HepG2 (cell line): Measurements from ENCODE around the gene CPNE4. TPM values are rescaled to one million over a fixed set of nuclear protein-coding genes. Genes with fewer than 3 reads are reported as not detected.

Experiments
- ATF3 ChIP-seq: sonication (generic); formaldehyde crosslinking; IDR thresholded peaks from 2 replicates; pipeline ENCODE4 v1.4.0; 2020; ENCODE audit warnings: missing genetic modification reagents
- ATM ChIP-seq: fragments of 450-650 bp; IDR thresholded peaks from 2 replicates; pipeline ENCODE4 v1.7.1; 2017; ENCODE audit warnings: mild to moderate bottlenecking, borderline replicate concordance
- BORCS8-MEF2B ChIP-seq: sonication (generic); formaldehyde crosslinking; IDR thresholded peaks from 2 replicates; pipeline ENCODE4 v1.8.0; 2022; ENCODE audit warnings: mild to moderate bottlenecking, missing genetic modification reagents
- CBX5 ChIP-seq: sonication (generic); formaldehyde crosslinking; IDR thresholded peaks from 2 replicates; pipeline ENCODE4 v1.4.0; 2020; ENCODE audit warnings: missing genetic modification reagents, borderline replicate concordance
- CREM ChIP-seq, 2 experiments: sonication (generic) in 1 of 2; formaldehyde crosslinking in 1 of 2; IDR thresholded peaks; 2 replicates each; pipeline versions ENCODE4 v1.4.0 to v1.6.1; 2016 to 2020; ENCODE audit warnings: antibody characterized with exemption in 1 of 2, mild to moderate bottlenecking in 1 of 2, missing genetic modification reagents in 1 of 2
- DMAP1 ChIP-seq: IDR thresholded peaks from 2 replicates; pipeline ENCODE4 v1.6.1; 2016
- ELF4 ChIP-seq: sonication (generic); formaldehyde crosslinking; IDR thresholded peaks from 2 replicates; pipeline ENCODE4 v1.5.0; 2020; ENCODE audit warnings: missing genetic modification reagents, mild to moderate bottlenecking, moderate library complexity, borderline replicate concordance
- FOXM1 ChIP-seq: sonication (generic); formaldehyde crosslinking; IDR thresholded peaks from 2 replicates; pipeline ENCODE4 v1.5.0; 2020; ENCODE audit warnings: missing genetic modification reagents
- GLMP ChIP-seq: sonication (generic); formaldehyde crosslinking; IDR thresholded peaks from 2 replicates; pipeline ENCODE4 v1.9.0; 2021; ENCODE audit warnings: missing genetic modification reagents, mild to moderate bottlenecking, borderline replicate concordance
- HNRNPH1 ChIP-seq: fragments of 200-400 bp; formaldehyde crosslinking; optimal IDR thresholded peaks from 2 replicates; pipeline ENCODE3; 2017; ENCODE audit warnings: mild to moderate bottlenecking, low read depth, low read length
- HOXA5 ChIP-seq: sonication (generic); formaldehyde crosslinking; IDR thresholded peaks from 2 replicates; pipeline ENCODE4 v1.4.0; 2020; ENCODE audit warnings: missing genetic modification reagents
- NFKB2 ChIP-seq: sonication (generic); formaldehyde crosslinking; IDR thresholded peaks from 2 replicates; pipeline ENCODE4 v1.4.0; 2020; ENCODE audit warnings: missing genetic modification reagents, borderline replicate concordance
- RFX1 ChIP-seq: fragments of 450-650 bp; IDR thresholded peaks from 2 replicates; pipeline ENCODE4 v1.6.1; 2017
- TOE1 ChIP-seq: sonication (generic); formaldehyde crosslinking; IDR thresholded peaks from 2 replicates; pipeline ENCODE4 v1.4.0; 2020; ENCODE audit warnings: mild to moderate bottlenecking, missing genetic modification reagents
- YY1 ChIP-seq: IDR thresholded peaks from 2 replicates; pipeline ENCODE4 v1.6.1; 2011; ENCODE audit warnings: low read length, low read depth, moderate library complexity, mild to moderate bottlenecking; ENCODE audit not compliant: insufficient read depth, insufficient replicate concordance
- ZNF30 ChIP-seq: sonication (generic); formaldehyde crosslinking; IDR thresholded peaks from 2 replicates; pipeline ENCODE4 v1.5.0; 2020; ENCODE audit warnings: mild to moderate bottlenecking, missing genetic modification reagents
- ZNF556 ChIP-seq: sonication (generic); formaldehyde crosslinking; IDR thresholded peaks from 2 replicates; pipeline ENCODE4 v1.4.0; 2020; ENCODE audit warnings: mild to moderate bottlenecking, missing genetic modification reagents, borderline replicate concordance
- ZNF660 ChIP-seq: sonication (generic); formaldehyde crosslinking; IDR thresholded peaks from 2 replicates; pipeline ENCODE4 v1.5.1; 2020; ENCODE audit warnings: mild to moderate bottlenecking, low read depth, missing genetic modification reagents, borderline replicate concordance
- polyA plus RNA-seq, 8 experiments: library from polyadenylated mRNA; depleted of rRNA in 3 of 8; stranded (reverse) in 7 of 8; unstranded in 1 of 8; fragments of >200 nt; fragmentation: Illumina TruSeq in 4 of 8; extraction: Trizol in 4 of 8; gene quantifications; 2 replicates each; pipeline versions ENCODE4 v1.2.1 to v1.2.3, GENCODE V29; 2011 to 2016; ENCODE audit warnings: low read depth in 4 of 8, missing spikeins in 1 of 8, mixed read lengths in 1 of 8; ENCODE audit not compliant: insufficient read depth in 1 of 8
- total RNA-seq, 5 experiments: library from RNA; depleted of rRNA; stranded (reverse); fragments of >200 nt; fragmentation: Illumina TruSeq; extraction: Trizol; gene quantifications; 2 replicates each; pipeline ENCODE4 v1.2.3, GENCODE V29; 2016; ENCODE audit warnings: low read depth in 1 of 5
- TF ChIP-seq, protein P1 (sequence below): sonication (generic); formaldehyde crosslinking; IDR thresholded peaks from 2 replicates; pipeline ENCODE4 v1.4.0; 2020; ENCODE audit warnings: missing genetic modification reagents
- TF ChIP-seq, protein P2 (sequence below): sonication (generic); formaldehyde crosslinking; IDR thresholded peaks from 2 replicates; pipeline ENCODE4 v1.4.0; 2020; ENCODE audit warnings: missing genetic modification reagents, borderline replicate concordance

The CPNE4 gene
- total and polyA plus RNA-seq, 2 of the 13 experiments (the other 11 are each of a cell fraction or from before 2014, with no cell fraction given), result not detected

DNA sequence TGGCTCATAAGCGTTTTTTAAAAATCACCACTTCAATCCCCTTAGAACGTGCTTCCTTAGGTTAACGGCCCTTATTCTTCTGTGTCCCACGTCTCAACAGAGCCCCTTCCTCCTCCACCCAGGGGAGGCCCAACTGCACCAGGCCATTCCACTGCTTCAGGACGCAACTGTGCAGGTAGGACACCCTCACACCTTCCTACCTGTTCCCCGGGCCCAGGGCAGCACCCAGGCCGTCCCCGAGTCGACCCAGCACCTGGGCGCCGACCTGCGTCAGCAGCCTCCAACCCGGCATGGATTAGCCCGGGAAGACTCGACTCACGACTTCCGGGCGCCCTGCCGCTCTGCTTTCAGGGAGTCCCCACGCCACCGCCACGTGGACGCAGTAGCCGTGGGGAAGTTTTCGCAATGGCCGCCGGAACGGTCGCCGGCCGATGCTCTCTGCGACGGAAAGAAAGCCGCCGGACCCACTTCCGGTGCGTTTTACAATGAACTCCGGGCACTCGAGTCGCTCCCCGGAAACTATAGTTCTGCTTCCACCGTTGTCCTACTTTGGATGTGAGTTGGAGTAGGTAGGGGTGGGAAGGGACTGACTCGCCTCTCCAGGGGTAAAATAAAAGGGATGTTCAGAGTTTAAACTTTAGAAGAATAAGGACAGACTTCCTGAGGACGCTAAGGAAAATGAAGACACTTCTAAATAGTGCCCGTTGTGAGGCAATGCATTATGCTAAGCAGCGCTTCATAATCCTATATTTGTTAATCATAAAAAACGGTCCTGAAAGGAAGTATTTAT lies 532.1 kb downstream of the CPNE4 start, which contains the start of gene MRPL3 (continued):
- TF ChIP-seq GLMP (CRISPR knock-in tag), result no peak
- TF ChIP-seq ZNF660 (CRISPR knock-in tag), result no peak
- TF ChIP-seq HNRNPH1, result no peak
- TF ChIP-seq FOXM1 (CRISPR knock-in tag), result no peak
- peak; percentile 98 for TF ChIP-seq YY1
- TF ChIP-seq DMAP1 (CRISPR knock-in tag), result peak; percentile 100
- no peak for TF ChIP-seq RFX1
- peak; percentile 95 for TF ChIP-seq ZNF30 (CRISPR knock-in tag)
- TF ChIP-seq ATM, result no peak
- TF ChIP-seq, protein P1, sequence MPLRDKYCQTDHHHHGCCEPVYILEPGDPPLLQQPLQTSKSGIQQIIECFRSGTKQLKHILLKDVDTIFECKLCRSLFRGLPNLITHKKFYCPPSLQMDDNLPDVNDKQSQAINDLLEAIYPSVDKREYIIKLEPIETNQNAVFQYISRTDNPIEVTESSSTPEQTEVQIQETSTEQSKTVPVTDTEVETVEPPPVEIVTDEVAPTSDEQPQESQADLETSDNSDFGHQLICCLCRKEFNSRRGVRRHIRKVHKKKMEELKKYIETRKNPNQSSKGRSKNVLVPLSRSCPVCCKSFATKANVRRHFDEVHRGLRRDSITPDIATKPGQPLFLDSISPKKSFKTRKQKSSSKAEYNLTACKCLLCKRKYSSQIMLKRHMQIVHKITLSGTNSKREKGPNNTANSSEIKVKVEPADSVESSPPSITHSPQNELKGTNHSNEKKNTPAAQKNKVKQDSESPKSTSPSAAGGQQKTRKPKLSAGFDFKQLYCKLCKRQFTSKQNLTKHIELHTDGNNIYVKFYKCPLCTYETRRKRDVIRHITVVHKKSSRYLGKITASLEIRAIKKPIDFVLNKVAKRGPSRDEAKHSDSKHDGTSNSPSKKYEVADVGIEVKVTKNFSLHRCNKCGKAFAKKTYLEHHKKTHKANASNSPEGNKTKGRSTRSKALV (CRISPR knock-in tag), result peak; percentile 64; the same call in 1 of the 2 replicates
- TF ChIP-seq TOE1, result no peak; the same call in 1 of the 2 replicates
- TF ChIP-seq ELF4 (CRISPR knock-in tag), result peak; percentile 20; the same call in 1 of the 2 replicates
- peak; percentile 99 for TF ChIP-seq CBX5
- peak; percentile 100 for TF ChIP-seq NFKB2 (CRISPR knock-in tag)
- TF ChIP-seq, protein P2, sequence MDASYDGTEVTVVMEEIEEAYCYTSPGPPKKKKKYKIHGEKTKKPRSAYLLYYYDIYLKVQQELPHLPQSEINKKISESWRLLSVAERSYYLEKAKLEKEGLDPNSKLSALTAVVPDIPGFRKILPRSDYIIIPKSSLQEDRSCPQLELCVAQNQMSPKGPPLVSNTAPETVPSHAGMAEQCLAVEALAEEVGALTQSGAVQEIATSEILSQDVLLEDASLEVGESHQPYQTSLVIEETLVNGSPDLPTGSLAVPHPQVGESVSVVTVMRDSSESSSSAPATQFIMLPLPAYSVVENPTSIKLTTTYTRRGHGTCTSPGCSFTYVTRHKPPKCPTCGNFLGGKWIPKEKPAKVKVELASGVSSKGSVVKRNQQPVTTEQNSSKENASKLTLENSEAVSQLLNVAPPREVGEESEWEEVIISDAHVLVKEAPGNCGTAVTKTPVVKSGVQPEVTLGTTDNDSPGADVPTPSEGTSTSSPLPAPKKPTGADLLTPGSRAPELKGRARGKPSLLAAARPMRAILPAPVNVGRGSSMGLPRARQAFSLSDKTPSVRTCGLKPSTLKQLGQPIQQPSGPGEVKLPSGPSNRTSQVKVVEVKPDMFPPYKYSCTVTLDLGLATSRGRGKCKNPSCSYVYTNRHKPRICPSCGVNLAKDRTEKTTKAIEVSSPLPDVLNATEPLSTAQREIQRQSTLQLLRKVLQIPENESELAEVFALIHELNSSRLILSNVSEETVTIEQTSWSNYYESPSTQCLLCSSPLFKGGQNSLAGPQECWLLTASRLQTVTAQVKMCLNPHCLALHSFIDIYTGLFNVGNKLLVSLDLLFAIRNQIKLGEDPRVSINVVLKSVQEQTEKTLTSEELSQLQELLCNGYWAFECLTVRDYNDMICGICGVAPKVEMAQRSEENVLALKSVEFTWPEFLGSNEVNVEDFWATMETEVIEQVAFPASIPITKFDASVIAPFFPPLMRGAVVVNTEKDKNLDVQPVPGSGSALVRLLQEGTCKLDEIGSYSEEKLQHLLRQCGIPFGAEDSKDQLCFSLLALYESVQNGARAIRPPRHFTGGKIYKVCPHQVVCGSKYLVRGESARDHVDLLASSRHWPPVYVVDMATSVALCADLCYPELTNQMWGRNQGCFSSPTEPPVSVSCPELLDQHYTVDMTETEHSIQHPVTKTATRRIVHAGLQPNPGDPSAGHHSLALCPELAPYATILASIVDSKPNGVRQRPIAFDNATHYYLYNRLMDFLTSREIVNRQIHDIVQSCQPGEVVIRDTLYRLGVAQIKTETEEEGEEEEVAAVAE (CRISPR knock-in tag), result peak; percentile 91
- TF ChIP-seq BORCS8-MEF2B (CRISPR knock-in tag), result peak; percentile 99
- peak; percentile 56; the same call in 1 of the 2 replicates for TF ChIP-seq ATF3 (CRISPR knock-in tag)
- TF ChIP-seq ZNF556 (CRISPR knock-in tag), result peak; percentile 90; the same call in 1 of the 2 replicates
- TF ChIP-seq HOXA5 (CRISPR knock-in tag), result peak; percentile 97
- peak; percentile 77 for TF ChIP-seq CREM (IDR thresholded peaks at IDR 0.05)
- peak; percentile 19; the same call in 1 of the 2 replicates for TF ChIP-seq CREM (CRISPR knock-in tag; IDR thresholded peaks at IDR 0.05)
